Measurements from ENCODE around the gene CD8B. TPM values are rescaled to one million over a fixed set of nuclear protein-coding genes. Genes with fewer than 3 reads are reported as not detected.

Gene CD8B
- total and polyA plus RNA-seq, 2 donors (not counting 3 experiments of a cell fraction or from before 2014, with no cell fraction given), result not detected

GRCh38 chr2:86825693-86826381, 35.8 kb downstream of the CD8B start:
- dilution Hi-C loops (cut with MboI; ENCODE audit: extremely low pct_ligation_motif_present, low sequenced_read_pairs), result no loop called here
- CTCF ChIA-PET, result no interaction called here

GRCh38 chr2:86825036-86825692, 36.5 kb downstream of the CD8B start:
- no peak overlapping the region for H3K4me3 ChIP-seq (replicated peaks in 1 of 3; ENCODE audit: insufficient read depth in 1 of 3, low read depth in 1 of 3, low read length in 3 of 3)
- H2AFZ ChIP-seq (ENCODE audit: low read depth, low read length), result no peak overlapping the region
- no peak overlapping the region for H3K27ac ChIP-seq (ENCODE audit: insufficient read depth, low read depth, low read length)
- no peaks in the 10 kb centered on the region for H3K4me1 ChIP-seq (ENCODE audit: control insufficient read depth, extremely low read depth, insufficient read depth, low read length)
- ChIA-PET POLR2A (no interaction called here), CTCF (no interaction called here)
- H3K9me3 ChIP-seq (replicated peaks; ENCODE audit: control insufficient read depth, insufficient read depth, low read length), result no peaks in the 10 kb centered on the region
- no peaks in the 10 kb centered on the region for H3K79me2 ChIP-seq (ENCODE audit: control insufficient read depth, insufficient read depth, low read length)
- TF ChIP-seq FOS (IDR thresholded peaks at IDR 0.05; ENCODE audit: borderline replicate concordance, insufficient read depth, low read length), result no peak
- no peak for TF ChIP-seq JUN (IDR thresholded peaks at IDR 0.05; ENCODE audit: borderline replicate concordance, insufficient read depth, insufficient read length, low read depth)
- TF ChIP-seq EZH2 (IDR thresholded peaks at IDR 0.05; ENCODE audit: borderline replicate concordance, low read depth, low read length, severe bottlenecking), result no peak
- TF ChIP-seq POLR2A (IDR thresholded peaks at IDR 0.05; ENCODE audit: low read depth, low read length), result no peak
- no peak for TF ChIP-seq POLR2AphosphoS5 (IDR thresholded peaks at IDR 0.05; ENCODE audit: insufficient read depth, low read depth, low read length)
- FAIRE-seq (no peak), DNase-seq (ENCODE audit: low read depth, low spot score) (no peak)
- no peak overlapping the region for H3K9ac ChIP-seq (replicated peaks; ENCODE audit: extremely low read depth, insufficient read depth, low read length)
- intact Hi-C loops (cut with micrococcal nuclease), result no loop called here
- dilution Hi-C loops (cut with MboI; ENCODE audit: extremely low pct_ligation_motif_present, low sequenced_read_pairs), result no loop called here
- H3K27me3 ChIP-seq (ENCODE audit: control insufficient read depth in 2 of 2, insufficient read depth in 2 of 2, low read length in 2 of 2), result peaks cover 0 to 4% of the 10 kb centered on the region in 2 experiments
- BruUV-seq (replicated peaks), result no TSS peak
- H3K4me2 ChIP-seq (ENCODE audit: insufficient read depth, low read length), result no peak overlapping the region
- no peaks in the 10 kb centered on the region for H3K9me1 ChIP-seq (replicated peaks; ENCODE audit: control insufficient read depth, extremely low read depth, insufficient read depth, low read length)
- no peaks in the 10 kb centered on the region for H4K20me1 ChIP-seq (replicated peaks; ENCODE audit: control insufficient read depth, extremely low read depth, insufficient read depth, low read length)
- H3K36me3 ChIP-seq (ENCODE audit: control insufficient read depth in 2 of 2, extremely low read depth in 1 of 2, insufficient read depth in 2 of 2, low read length in 2 of 2), result no peaks in the 10 kb centered on the region

More at GRCh38 chr2:86825693-86826381, 35.8 kb downstream of the CD8B start:
- peaks cover 0 to 4% of the 10 kb centered on the region in 2 experiments for H3K27me3 ChIP-seq (ENCODE audit: control insufficient read depth in 2 of 2, insufficient read depth in 2 of 2, low read length in 2 of 2)
- H3K79me2 ChIP-seq (ENCODE audit: control insufficient read depth, insufficient read depth, low read length), result no peaks in the 10 kb centered on the region
- intact Hi-C loops (cut with micrococcal nuclease), result no loop called here
- FAIRE-seq (no peak), DNase-seq (ENCODE audit: low read depth, low spot score) (no peak)
- no peaks in the 10 kb centered on the region for H3K4me1 ChIP-seq (ENCODE audit: control insufficient read depth, extremely low read depth, insufficient read depth, low read length)
- no peak overlapping the region for H2AFZ ChIP-seq (ENCODE audit: low read depth, low read length)
- no peaks in the 10 kb centered on the region for H3K36me3 ChIP-seq (ENCODE audit: control insufficient read depth in 2 of 2, extremely low read depth in 1 of 2, insufficient read depth in 2 of 2, low read length in 2 of 2)
- H3K27ac ChIP-seq (ENCODE audit: insufficient read depth, low read depth, low read length), result no peak overlapping the region
- no peaks in the 10 kb centered on the region for H4K20me1 ChIP-seq (replicated peaks; ENCODE audit: control insufficient read depth, extremely low read depth, insufficient read depth, low read length)
- no peak for TF ChIP-seq POLR2A (IDR thresholded peaks at IDR 0.05; ENCODE audit: low read depth, low read length)
- no peak for TF ChIP-seq MAX (IDR thresholded peaks at IDR 0.05; ENCODE audit: insufficient read depth, insufficient read length)
- no peak for TF ChIP-seq FOS (IDR thresholded peaks at IDR 0.05; ENCODE audit: borderline replicate concordance, insufficient read depth, low read length)
- no peak for TF ChIP-seq GATA2 (IDR thresholded peaks at IDR 0.05; ENCODE audit: insufficient read depth, insufficient read length, low read depth, low read length)
- no peak overlapping the region for H3K9ac ChIP-seq (replicated peaks; ENCODE audit: extremely low read depth, insufficient read depth, low read length)
- no peaks in the 10 kb centered on the region for H3K9me3 ChIP-seq (replicated peaks; ENCODE audit: control insufficient read depth, insufficient read depth, low read length)
- no peak overlapping the region for H3K4me3 ChIP-seq (replicated peaks in 1 of 3; ENCODE audit: insufficient read depth in 1 of 3, low read depth in 1 of 3, low read length in 3 of 3)
- H3K9me1 ChIP-seq (replicated peaks; ENCODE audit: control insufficient read depth, extremely low read depth, insufficient read depth, low read length), result no peaks in the 10 kb centered on the region
- no TSS peak for BruUV-seq (replicated peaks)
- H3K4me2 ChIP-seq (ENCODE audit: insufficient read depth, low read length), result no peak overlapping the region
- POLR2A ChIA-PET, result no interaction called here
